ENCODE measurements around the gene TMEM117.

Gene TMEM117

DNA sequence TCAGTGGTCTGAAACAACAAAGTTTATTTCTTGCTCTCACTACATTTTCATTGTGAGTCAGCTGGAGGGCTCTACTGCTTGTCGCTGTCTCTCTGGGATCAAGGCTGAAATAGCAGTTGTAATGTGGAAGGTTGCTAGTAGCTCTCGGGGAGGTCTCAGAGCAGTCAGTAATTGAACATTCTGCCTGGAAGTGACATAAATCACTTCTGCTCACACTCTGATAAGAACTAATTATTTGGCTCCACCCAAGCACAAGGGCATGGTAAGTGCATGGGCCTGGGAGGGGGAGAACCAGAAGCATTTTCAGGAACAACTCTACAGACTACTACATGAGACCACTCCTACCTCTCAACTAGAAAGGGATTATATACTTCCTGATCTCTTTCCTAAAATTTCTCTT, 128.2 kb downstream of the TMEM117 start:
- DNase-seq (ENCODE audit: low read depth): no peak

DNA sequence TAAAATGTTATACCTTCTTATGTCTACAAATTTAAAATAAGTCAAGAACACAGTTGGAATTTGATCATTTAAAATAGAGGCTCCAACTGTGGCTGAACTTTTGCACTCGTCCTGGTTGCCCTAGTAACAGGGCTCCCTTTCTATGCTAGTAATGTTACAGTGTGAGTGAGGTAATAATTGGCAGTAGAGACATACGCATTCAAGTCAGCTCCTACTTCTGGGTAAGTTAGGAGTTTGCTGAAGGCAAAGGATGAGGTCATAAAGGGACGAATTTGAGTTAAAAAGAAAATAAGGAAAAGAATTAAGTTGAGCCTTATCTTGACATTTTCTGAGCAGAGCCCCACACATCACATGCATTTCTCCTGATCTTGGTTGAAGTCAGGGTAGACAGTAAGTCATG, 129.1 kb downstream of the TMEM117 start:
- no peak for DNase-seq (ENCODE audit: low read depth)

DNA sequence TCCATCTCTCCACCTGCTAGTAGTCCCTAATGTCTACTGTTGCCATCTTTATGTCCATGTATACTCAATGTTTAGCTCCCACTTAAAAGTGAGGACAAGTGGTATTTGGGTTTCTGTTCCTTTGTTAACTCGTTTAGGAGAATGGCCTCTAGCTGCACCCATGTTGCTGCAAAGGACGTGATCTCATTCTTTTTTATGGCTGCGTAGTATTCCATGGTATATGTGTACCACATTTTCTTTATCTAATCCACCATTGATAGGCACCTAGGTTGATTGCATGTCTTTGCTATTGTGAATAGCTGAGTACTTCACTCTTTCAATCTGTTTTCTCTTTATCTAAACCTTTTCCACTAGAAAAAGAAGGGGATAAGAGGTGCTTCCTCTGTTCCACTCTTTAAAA, 130.0 kb downstream of the TMEM117 start:
- DNase-seq (ENCODE audit: low read depth): no peak

DNA sequence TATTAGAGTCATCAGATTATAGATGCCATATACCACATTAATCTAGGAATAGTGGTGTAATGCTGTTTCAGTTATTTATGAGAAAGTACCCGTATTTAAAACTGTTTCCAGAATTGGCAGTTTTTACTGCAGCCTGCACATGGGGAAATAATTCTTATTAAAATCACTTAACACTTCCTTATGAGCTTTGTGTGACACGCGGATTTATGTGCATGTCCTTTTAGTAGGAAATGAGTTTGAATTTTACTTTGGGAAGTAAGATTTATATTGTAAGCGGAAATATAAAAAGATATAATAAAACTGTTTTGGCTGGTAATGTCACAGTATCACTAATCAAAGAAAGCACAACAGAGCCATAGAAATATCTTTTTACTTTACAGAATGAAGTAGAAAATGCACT, 132.9 kb downstream of the TMEM117 start:
- no peak for DNase-seq (ENCODE audit: low read depth)

DNA sequence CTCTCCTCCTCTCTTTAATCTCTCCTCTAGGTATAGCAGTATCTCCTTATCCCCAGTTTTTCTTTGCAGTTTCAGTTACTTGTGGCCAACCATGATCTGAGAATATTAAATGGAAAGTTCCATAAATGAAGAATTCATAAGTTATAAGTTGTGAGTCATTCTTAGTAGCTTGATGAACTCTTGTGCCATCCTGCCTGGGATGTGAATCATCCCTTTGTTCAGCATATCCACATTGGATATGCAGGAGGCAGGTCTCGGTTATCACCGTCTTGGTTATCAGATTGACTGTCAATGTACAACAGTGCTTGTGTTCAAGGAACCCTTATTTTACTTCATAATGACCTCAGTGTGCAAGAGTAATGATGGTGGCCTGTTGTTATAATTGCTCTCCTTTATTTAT, 134.0 kb downstream of the TMEM117 start:
- DNase-seq (ENCODE audit: low read depth): no peak

DNA sequence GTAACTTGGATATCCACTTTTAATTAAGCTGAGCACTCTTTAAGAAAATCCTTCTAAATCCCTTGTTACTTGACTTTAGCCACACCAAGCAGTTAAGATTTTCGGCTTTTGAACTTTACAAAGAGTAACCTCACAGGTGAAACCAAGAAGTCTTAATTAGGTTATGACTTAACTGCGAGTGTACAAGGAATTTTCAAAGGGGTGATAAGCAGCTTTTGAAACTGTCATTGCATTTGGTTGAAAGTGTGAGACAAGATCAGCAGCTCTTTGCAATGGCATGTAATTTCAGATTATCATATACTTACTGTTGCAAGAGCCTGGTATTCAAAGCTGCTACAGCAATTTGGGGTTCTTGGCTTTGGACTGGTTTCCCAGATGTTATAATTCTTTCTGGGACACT, 137.5 kb downstream of the TMEM117 start:
- DNase-seq (ENCODE audit: low read depth): no peak

DNA sequence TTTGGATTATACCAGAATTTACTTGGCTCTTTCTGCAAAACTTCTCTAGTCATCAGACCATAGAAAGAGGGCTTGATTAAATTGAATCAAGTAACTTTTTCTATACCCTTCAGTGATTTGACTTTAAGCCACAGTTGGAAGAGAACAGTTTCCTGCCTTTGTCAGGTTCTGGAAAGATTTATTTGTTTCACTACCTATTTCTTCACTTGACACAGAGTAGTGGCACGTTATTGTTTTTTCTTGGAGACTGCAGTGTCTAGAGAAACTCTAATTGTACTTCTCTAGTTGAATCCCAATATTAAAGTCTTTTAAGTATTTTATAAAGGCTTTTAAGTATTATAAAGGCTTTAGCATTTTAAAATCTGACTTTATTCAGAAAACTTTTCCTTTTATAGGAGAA, 138.1 kb downstream of the TMEM117 start:
- no peak for DNase-seq (ENCODE audit: low read depth)

DNA sequence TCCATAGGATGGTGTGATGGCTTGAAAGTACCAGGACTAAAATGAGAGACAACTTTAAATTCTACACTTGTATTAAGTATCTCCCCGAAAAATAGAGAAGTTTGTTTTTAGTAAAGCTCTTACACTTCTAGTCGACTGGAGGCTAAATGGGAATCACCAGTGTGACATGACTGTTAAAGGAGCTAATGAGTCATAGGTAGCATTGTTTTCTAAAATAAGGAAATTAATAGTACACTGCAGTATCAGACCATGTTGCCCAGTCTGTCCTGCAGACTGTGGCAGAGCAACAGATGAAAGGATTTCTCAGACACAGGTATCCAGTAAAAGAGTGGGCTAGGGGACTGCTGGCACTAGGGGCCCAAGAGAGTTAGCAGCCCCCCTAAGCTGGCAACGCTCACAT, 140.1 kb downstream of the TMEM117 start:
- DNase-seq (ENCODE audit: low read depth): no peak

DNA sequence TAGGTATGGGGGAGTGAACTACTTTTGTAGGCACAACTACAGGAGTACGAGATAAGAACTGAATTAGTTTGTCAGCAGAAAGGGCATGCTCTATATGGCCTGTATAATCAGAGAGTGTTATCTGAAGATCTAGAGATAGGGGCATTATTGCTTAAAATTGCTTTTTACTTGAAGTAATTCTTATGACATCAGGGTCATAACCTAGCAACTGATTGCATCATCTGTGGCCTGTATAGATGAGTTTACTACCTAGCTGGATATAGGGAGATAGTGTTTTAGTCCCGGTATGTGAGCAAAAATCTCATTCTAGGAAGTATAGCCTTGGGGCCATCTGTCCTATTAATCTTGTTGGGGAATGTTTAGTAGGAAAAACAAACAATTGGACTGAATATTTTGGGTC, 142.7 kb downstream of the TMEM117 start:
- DNase-seq (ENCODE audit: low read depth): no peak

DNA sequence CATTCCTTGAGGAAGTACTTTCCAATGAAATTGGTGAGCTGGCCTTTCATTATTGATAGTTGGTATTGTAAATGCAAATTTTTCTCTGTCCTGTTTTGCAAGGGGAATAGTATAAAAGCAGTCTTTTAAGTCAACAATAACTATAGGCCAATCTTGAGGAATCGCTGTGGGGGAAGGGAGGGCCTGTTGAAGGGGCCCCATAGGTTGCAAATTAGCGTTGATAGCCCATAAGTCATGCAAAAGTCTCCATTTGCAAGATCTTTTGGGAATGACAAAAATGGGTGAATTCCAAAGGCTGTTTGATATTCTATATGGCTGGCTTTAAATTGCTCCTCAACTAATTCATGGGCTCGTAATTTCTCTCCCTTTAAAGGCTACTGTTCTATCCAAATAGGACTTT, 143.6 kb downstream of the TMEM117 start:
- no peak for DNase-seq (ENCODE audit: low read depth)

DNA sequence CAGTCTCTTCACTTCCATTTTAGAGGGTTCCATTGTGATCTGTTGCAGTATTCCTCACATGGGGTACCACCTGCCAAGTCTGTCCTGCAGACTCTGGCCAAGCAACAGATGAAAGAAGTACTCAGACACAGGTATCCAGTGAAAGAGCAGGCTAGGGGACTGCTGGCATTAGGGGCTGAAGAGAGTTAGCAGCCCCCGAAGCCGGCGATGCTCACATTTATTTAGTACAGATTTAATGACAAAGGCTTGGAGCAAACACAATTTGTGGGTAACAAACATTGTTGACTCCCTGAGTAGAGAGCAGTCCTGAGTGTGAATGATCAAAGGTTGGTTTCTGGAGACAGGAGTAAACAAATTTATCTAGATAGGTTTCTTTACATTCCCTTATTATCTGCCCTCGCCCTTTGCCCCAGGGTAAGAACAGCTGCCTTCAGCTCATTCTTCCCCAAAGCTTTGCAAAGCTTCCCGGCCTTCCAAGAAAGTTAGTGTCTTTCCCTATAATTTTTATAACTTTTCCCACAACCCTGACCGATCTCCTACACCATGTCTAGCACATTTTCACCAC, 144.8 kb downstream of the TMEM117 start:
- no peak for DNase-seq (ENCODE audit: low read depth)

DNA sequence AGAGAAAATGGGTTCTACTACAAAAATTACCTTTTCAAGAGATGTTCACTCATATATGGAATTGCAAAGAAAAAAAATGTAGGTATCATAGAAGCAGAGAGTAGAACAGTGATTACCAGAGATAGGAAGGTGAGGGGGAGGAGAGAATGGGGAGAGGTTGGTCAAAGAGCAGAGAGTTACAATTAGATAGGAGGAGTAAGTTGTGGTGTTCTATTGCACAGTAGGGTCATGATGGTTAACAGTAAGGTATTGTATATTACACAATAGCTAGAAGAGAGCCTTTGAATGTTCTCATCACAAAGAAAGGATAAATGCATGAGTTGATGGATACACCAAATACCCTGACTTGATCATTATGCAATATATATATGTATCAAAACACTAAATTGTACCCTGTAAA, 145.8 kb downstream of the TMEM117 start:
- no peak for DNase-seq (ENCODE audit: low read depth)

DNA sequence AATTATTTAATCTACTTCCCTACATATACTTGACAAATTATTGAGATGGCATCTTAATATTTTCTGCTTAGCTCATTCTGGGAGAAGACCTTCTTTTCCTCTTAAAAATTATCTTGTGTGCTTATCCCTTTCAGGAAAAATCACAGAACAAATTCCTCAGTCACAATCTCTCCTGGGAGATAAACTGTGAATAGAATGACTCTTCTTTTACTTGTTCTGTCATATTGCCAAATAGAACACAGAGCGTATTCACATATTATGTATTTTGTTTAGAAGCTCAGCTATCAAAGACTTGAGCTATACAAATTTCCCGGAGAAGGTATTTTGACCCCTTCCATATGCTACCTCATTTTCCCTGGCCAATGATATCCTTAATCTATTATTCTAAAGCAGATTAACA, 146.7 kb downstream of the TMEM117 start:
- DNase-seq (ENCODE audit: low read depth): no peak

DNA sequence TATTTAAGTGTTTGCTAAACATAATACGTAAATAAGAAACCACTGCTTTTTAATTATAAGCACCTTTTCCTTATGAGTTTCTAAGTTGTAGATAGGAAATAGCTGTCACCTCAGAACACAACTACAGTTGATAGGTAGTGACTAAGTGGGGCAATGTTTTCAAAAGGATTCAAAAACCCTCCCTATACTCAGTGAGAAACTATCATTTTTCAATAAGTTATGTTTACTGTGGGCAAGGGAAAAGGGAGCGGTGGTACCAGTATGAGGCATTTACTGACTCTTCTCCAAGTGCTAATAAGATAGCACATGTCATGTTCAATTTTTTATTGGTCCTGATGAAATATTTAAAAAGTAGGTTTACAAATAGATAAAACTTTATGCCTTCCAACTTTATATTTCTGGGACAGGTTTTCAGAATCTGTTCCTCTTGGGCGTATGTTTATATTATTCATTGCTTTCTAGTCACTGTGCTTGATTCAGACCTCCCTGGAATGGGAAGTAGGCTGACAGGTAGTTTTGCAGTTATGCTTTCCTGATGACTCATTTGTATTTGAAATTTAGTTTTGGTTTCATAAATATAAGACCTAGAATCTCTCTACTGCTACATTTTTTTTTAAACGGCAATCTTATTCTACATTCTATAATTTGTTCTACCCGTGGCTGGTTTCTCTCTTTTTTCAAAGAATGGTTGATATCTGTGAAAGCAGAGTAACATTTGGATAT, 153.1 kb downstream of the TMEM117 start:
- no peak for DNase-seq (ENCODE audit: low read depth)

DNA sequence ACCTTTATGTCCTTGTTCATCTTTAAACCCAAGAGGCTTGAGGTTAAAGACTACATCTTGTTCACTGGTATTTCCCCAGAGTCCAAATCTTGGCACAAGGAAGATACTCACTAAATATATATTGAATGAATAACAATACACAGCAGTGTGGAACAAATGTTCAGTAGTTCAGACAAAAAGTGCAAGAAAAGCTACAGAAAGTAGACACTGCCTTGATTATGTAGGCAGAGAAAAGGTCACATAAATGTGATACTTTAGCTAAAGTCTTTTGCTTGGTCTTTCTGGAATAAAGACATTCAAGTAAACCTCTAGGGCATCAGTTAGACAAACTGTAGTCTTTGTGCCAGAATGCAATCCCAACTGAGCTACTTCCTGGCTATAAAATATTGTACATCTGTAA, 157.0 kb downstream of the TMEM117 start:
- no peak for DNase-seq (ENCODE audit: low read depth)

DNA sequence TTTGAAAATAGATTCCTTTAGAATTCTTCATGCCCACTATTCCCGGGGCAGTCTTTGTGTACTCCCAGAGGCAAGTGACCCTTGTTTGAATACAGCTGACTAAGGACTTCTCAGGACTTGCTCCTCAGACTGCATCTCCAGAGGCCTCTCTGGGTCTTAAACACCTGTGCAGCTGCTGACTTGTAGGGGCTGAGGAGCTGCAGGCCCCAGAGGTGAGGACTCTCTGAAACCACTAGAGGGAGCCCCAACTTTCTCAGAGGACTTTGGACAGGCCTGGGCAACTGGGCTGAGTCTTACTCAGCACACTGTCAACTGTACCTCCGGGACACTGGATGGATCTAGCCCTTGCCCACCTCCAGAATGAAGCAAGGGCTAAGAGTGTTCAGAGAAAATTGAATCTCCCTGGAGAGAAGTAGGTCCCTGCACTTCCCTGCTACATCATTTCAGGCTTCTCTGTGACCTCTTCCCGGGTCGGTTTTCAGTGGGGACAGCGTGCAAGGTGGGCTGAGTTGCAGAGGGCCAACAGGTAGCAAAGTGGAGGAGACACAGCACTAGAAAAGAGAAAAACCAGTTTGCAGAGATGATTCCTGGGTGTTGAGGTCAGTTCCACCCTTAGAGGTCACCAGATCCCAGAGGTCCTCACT, 164.6 kb downstream of the TMEM117 start:
- no peak for DNase-seq (ENCODE audit: low read depth)

DNA sequence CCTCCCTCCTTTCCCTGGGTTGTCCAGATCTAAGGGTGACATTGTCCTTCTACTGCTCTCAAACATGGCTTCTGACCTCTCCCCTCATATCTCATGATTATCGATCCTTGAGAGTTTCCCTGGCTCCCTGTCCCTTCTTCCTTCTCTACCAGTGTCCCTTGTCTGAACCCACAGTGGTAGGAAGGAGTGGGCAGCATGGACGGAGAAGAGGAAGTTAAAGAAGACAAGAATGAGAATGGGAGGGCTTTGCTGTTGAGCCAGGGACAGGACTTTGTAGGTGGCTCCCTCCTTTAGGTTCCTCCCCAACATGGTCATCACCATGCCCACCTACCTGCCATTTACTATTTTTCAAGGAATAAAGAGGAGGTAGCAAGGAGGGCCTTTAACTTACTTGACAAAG, 166.7 kb downstream of the TMEM117 start:
- DNase-seq (ENCODE audit: low read depth): no peak

DNA sequence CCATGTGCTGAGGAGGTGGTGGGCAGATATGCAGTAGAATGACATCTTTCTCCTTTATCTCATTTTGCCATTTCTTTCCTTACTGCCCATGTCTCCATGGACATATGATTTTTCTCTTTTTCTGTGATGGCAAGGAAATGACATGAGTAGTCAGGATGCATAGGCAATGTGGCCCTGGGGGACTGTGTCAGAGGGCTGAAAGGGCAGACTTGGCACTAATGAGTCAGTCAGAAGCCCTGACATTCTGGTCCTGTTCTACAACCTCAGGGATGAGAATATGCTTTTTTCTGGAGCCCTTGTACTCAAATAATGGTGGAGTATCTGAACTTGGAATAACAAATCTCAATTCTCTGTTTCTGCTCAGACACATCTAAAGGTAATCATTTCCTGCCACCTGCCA, 167.8 kb downstream of the TMEM117 start:
- no peak for DNase-seq (ENCODE audit: low read depth)

DNA sequence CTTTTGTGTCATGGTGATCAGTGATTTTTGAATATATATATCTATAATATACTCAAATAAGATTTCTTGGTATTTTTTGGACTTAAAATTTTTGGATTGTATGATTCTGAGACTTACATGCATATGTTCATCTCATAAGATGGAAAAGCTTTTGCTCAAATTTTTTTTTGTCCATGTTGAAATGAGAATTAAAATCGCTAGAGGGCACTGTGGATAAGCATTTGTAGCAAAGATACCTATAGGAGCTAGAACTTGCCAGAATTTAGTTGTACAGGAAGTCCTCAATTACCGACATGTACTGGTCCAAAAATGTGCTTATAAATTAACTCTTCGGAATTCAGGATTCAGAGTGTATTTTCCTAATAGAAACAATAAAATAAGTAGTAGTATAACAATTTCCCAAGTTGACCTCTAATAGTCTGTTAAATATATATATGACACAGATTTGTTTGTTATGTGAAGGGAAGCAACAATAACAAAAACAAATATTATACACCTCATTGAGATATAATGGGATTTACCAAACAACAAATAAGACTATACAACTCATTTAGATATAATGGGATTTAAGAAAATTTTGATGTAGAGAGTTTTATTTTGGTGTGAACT, 179.6 kb downstream of the TMEM117 start:
- no peak for DNase-seq (ENCODE audit: low read depth)

DNA sequence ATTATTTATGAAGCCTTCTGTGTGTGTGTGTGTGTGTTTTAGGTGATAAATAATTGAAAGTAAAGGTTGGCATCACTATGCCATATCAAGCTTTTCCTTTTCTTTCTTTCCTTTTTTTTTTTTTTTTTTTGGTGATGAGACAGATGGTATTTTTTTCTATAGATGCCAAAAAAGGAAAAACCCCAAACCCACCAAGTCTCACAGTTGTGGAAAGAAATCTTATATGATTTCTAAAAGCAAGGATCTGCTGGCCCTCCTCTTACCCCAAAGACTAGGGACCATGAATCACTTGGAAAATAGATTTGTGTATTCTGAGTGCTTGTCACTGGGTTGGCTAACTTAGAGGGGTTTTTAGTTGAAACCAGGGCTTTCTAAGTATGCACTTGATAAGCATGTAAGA, 181.3 kb downstream of the TMEM117 start:
- no peak for DNase-seq (ENCODE audit: low read depth)

DNA sequence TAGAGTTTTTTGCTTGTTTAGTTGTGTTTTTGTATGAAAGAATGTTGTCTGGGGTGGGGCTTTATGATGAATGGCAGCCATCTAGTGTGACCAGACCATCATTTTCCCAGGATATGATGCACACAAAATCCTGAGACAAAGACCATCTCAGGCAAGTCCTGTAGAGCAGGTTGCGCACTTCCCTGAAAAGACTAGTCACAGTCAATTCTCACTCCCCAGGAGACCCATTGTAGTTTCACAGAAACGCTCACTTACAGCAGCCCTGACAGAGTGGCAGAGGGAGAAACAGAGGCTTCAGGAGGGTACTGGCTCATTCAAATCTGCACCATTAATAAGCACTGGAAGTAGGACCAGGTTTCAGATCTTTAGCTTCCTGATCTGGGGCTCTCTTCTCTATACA, 183.2 kb downstream of the TMEM117 start:
- no peak for DNase-seq (ENCODE audit: low read depth)

DNA sequence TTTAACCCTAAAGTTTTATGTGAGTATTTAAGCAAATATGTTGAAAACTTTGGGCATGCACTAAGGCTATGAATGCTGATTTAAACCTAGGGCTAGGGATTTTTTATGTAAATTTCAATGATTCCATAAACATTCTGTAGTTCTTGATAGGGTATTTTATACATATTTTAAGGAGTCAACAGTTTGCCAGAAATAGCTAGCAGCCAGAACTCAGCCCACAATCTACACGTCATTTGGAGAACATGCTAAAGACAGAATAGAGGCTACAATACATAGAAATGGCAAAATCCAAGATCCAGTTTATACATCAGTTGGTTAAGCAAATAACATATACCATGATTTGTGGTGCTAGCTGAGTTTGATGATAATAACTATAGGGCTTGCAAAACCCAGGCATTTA, 184.7 kb downstream of the TMEM117 start:
- DNase-seq (ENCODE audit: low read depth): no peak

DNA sequence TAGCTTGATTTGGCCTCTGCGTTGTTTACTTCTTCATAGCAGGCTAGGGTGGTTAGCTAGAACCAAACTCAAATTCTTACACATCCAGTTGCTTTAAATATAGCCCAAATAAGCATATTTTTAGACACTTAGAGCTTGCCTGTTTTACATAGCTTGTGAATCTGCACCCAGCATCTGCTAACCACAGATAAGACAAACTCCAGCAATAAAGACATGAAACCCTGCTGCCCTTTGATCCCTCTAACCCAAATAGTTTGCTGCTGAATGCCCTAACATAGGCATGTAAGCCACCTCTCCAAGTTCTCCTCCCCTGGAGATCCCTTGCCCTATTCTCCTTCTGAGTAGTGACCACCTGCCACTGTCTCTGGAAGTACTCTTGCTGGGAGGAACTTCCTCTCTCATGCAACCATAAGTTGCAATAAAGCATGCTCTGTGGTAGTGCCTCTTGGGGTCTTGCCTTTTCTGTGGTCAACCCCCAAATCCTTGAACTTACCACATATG, 185.6 kb downstream of the TMEM117 start:
- DNase-seq (ENCODE audit: low read depth): no peak

Data from stimulated activated CD8-positive, alpha-beta memory T cell treated with anti-CD3 and anti-CD28 coated beads, Interleukin-4, amount 100 ng/mL, for 24 hours (primary cell).